ENCODE results near the gene MPG. TPM values are rescaled to one million over a fixed set of nuclear protein-coding genes. Genes with fewer than 3 reads are reported as not detected.

Gene MPG
- total and polyA plus RNA-seq, 2 donors (not counting 1 experiment from before 2014, with no cell fraction given), result 59.6 to 66.4 TPM

GRCh38 chr16:79151-80054 lies 1.4 kb downstream of the MPG start:
- Mint-ChIP-seq H3K4me1 (peaks cover 36% of the 10 kb centered on the region), H3K9me3 (ENCODE audit: insufficient read depth) (no peaks in the 10 kb centered on the region), H3K27me3 (peaks cover 3% of the 10 kb centered on the region), H3K4me3 (peak overlapping the region; percentile 90), H3K27ac (peak overlapping the region; percentile 86)
- intact Hi-C loops (cut with micrococcal nuclease), result no loop called here
- TF ChIP-seq EZH2 (IDR thresholded peaks at IDR 0.05; ENCODE audit: borderline replicate concordance, insufficient read depth, low read depth, low read length, poor library complexity, severe bottlenecking) (no peak), CTCF (IDR thresholded peaks at IDR 0.05) (no peak)
- H3K9me3 ChIP-seq (ENCODE audit: control extremely low read depth in 1 of 3, control insufficient read depth in 2 of 3, insufficient read depth in 1 of 3, low read length in 2 of 3), result no peaks in the 10 kb centered on the region
- no peak overlapping the region for H2AFZ ChIP-seq (ENCODE audit: insufficient read depth, low read depth, low read length, poor library complexity, severe bottlenecking)
- no peak for ATAC-seq (ENCODE audit: low read depth)
- peaks cover 0 to 22% of the 10 kb centered on the region in 2 experiments for H3K36me3 ChIP-seq (replicated peaks in 1 of 2; ENCODE audit: control extremely low read depth in 1 of 2, control insufficient read depth in 1 of 2, extremely low read depth in 1 of 2, insufficient read depth in 2 of 2, low read length in 1 of 2)
- WGBS (ENCODE audit: insufficient coverage), result 78% methylated on average over 32 of the region's 32 CpGs
- H3K4me1 ChIP-seq (ENCODE audit: control insufficient read depth in 2 of 2, insufficient read depth in 2 of 2, low read length in 2 of 2), result peaks cover 33 to 37% of the 10 kb centered on the region in 2 donors
- peak overlapping the region; percentile 87 for H3K4me2 ChIP-seq (replicated peaks; ENCODE audit: low read depth, low read length, poor library complexity, severe bottlenecking)
- peak overlapping the region in 1 of 2 donors; percentile 75 for H3K27ac ChIP-seq (ENCODE audit: low read length in 2 of 2)
- POLR2A ChIA-PET, result interaction anchor here (0.5 kb wide), 1 partner anchor 56 kb away, joined by 7 read pairs; no protein-coding TSS in a partner anchor
- CTCF ChIA-PET, result interaction anchor here (1.2 to 3.3 kb wide), 3 partner anchors 13 to 28 kb away, joined by 3 to 23 read pairs (median 8); no protein-coding TSS in a partner anchor
- H3K9ac ChIP-seq (ENCODE audit: low read length), result no peak overlapping the region
- H3K4me3 ChIP-seq (ENCODE audit: control extremely low read depth in 1 of 5, extremely low read depth in 1 of 5, insufficient read depth in 1 of 5, low read depth in 2 of 5, low read length in 4 of 5), result peak overlapping the region in 2 of 5 experiments; percentile 81 to 82
- H3K79me2 ChIP-seq (ENCODE audit: control insufficient read depth, insufficient read depth, low read length), result peaks cover 34% of the 10 kb centered on the region
- H4K20me1 ChIP-seq (ENCODE audit: control insufficient read depth, insufficient read depth, low read length, poor library complexity, severe bottlenecking), result no peaks in the 10 kb centered on the region
- DNase-seq, result no peak
- H3K27me3 ChIP-seq (replicated peaks in 1 of 4; ENCODE audit: control extremely low read depth in 1 of 4, control insufficient read depth in 3 of 4, insufficient read depth in 4 of 4, low read length in 3 of 4), result peaks cover 0 to 5% (median 0%) of the 10 kb centered on the region in 4 experiments
